Endothelial cell of umbilical vein (primary cell): Measurements from ENCODE around the gene NDFIP1.

Experiments
- JUN ChIP-seq: IDR thresholded peaks from 2 replicates; pipeline ENCODE4 v1.6.1; 2011; ENCODE audit warnings: borderline replicate concordance, low read depth; ENCODE audit not compliant: insufficient read length, insufficient read depth
- MYC ChIP-seq: IDR thresholded peaks from one replicate; pipeline ENCODE4 v1.6.1; 2011; ENCODE audit warnings: mild to moderate bottlenecking, low read depth, low read length
- POLR2A ChIP-seq: IDR thresholded peaks from 2 replicates; pipeline ENCODE4 v1.6.1; 2012; ENCODE audit warnings: low read depth, mild to moderate bottlenecking, control low read depth, low read length
- TF ChIP-seq, protein P1 (sequence below), 2 donors: IDR thresholded peaks; 1 replicate in 1 of 2; 2 replicates in 1 of 2; pipeline ENCODE4 v1.5.1; 2011; ENCODE audit warnings: low read length in 2 of 2, mild to moderate bottlenecking in 2 of 2, moderate library complexity in 2 of 2, control low read depth in 1 of 2, inconsistent platforms in 1 of 2, low read depth in 1 of 2; ENCODE audit not compliant: insufficient read depth in 1 of 2; ENCODE audit errors: extremely low read depth in 1 of 2

DNA sequence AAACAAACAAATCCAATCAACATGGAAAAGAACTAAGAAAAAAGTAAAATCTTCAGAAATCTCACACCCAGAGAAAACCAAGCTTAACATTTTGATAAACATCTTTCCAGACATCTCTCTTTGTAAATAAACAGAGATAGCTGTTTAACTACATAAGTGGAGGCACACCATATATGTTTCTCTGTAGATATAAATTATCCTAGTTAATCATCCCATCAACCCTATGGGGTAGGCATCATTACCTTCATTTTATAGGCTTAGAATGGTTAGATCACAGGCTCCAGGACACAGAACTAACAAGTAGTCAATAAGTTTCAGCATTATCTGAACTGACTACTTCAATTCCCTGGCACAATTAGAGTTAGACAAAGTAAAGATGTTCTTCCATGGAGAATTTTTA is 22.4 kb upstream of the NDFIP1 start:
- TF ChIP-seq, protein P1, sequence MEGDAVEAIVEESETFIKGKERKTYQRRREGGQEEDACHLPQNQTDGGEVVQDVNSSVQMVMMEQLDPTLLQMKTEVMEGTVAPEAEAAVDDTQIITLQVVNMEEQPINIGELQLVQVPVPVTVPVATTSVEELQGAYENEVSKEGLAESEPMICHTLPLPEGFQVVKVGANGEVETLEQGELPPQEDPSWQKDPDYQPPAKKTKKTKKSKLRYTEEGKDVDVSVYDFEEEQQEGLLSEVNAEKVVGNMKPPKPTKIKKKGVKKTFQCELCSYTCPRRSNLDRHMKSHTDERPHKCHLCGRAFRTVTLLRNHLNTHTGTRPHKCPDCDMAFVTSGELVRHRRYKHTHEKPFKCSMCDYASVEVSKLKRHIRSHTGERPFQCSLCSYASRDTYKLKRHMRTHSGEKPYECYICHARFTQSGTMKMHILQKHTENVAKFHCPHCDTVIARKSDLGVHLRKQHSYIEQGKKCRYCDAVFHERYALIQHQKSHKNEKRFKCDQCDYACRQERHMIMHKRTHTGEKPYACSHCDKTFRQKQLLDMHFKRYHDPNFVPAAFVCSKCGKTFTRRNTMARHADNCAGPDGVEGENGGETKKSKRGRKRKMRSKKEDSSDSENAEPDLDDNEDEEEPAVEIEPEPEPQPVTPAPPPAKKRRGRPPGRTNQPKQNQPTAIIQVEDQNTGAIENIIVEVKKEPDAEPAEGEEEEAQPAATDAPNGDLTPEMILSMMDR (IDR thresholded peaks at IDR 0.05; ENCODE audit: extremely low read depth in 1 of 2, insufficient read depth in 1 of 2, low read depth in 1 of 2, low read length in 2 of 2): no peak
- TF ChIP-seq POLR2A: no peak
- no peak for TF ChIP-seq JUN
- no peak for TF ChIP-seq MYC
